HCT116 (cell line): Measurements from ENCODE around the gene ROBO1. TPM values are rescaled to one million over a fixed set of nuclear protein-coding genes. Genes with fewer than 3 reads are reported as not detected.

Experiments used
- ATAC-seq: fragments of 200-7000 bp; cut with Tn5 transposase; 2 replicates; pipeline ENCODE4 v1.9.1; 2020; ENCODE audit warnings: mild to moderate bottlenecking, moderate library complexity
- BruUV-seq: library from RNA; stranded (reverse); fragments of 400-500 nt; replicated peaks from 2 replicates; lab custom pipeline; 2021; lab: Mats Ljungman, UMichigan
- CTCF ChIA-PET: fragments of 300-600 bp; sonication (Branson Sonifier 250); formaldehyde crosslinking; loops from one replicate; lab custom pipeline; 2021; ENCODE audit warnings: antibody characterized with exemption; lab: Charles Lee
- POLR2A ChIA-PET: fragments of 300-600, 350-600 bp; sonication (Branson Sonifier 250); formaldehyde crosslinking; loops from one replicate; lab custom pipeline; 2021; ENCODE audit warnings: antibody characterized with exemption; lab: Charles Lee
- RAD21 ChIA-PET, 2 experiments: fragments of 300-600 bp; sonication (Branson Sonifier 250); formaldehyde crosslinking; loops; one replicate each; lab custom pipeline; 2023; ENCODE audit warnings: low total read pairs in 2 of 2; ENCODE audit not compliant: uncharacterized antibody in 2 of 2, unreplicated experiment in 2 of 2, low non-redundant PET in 1 of 2; lab: Charles Lee
- DNase-seq: peaks from one replicate; pipeline ENCODE4 v3.0.0-alpha.2; 2010; ENCODE audit warnings: low read depth, low spot score
- H2AFZ ChIP-seq: fragments of 200-600 bp; shearing (Covaris generic), sonication (generic); 2 replicates; pipeline ENCODE4 v1.6.1; 2017; ENCODE audit warnings: low read depth, mixed run types, mixed read lengths, antibody characterized with exemption, low read length; ENCODE audit not compliant: poor library complexity, severe bottlenecking
- H3K27ac ChIP-seq: 2 replicates; pipeline ENCODE4 v1.5.1; 2012; ENCODE audit warnings: low read depth, low read length
- H3K27me3 ChIP-seq: fragments of 200-600 bp; sonication (generic); 2 replicates; pipeline ENCODE4 v1.6.1; 2016; ENCODE audit warnings: mixed run types, low read length, mixed read lengths; ENCODE audit not compliant: insufficient read depth
- H3K36me3 ChIP-seq, 2 experiments: fragments of 200-500 bp in 1 of 2; fragments of 200-600 bp in 1 of 2; sonication (Bioruptor generic) in 1 of 2; sonication (generic) in 1 of 2; 2 replicates each; pipeline versions ENCODE4 v1.5.1 to v1.6.1; 2014 to 2016; ENCODE audit warnings: low read length in 2 of 2, inconsistent platforms in 1 of 2, mixed read lengths in 1 of 2, mixed run types in 1 of 2; ENCODE audit not compliant: insufficient read depth in 2 of 2, control insufficient read depth in 1 of 2
- H3K4me1 ChIP-seq, 2 experiments: fragments of 200-600 bp in 1 of 2; sonication (generic) in 1 of 2; 2 replicates each; pipeline versions ENCODE4 v1.5.1 to v1.6.1; 2012 to 2017; ENCODE audit warnings: low read length in 2 of 2, inconsistent platforms in 1 of 2, mild to moderate bottlenecking in 1 of 2, mixed read lengths in 1 of 2, mixed run types in 1 of 2, moderate library complexity in 1 of 2; ENCODE audit not compliant: insufficient read depth in 2 of 2, control insufficient read depth in 1 of 2
- H3K4me2 ChIP-seq: fragments of 200-600 bp; sonication (generic); 2 replicates; pipeline ENCODE4 v1.6.1; 2017; ENCODE audit warnings: mixed run types, low read length, mixed read lengths
- H3K4me3 ChIP-seq, 2 experiments: fragments of 200-600 bp in 1 of 2; sonication (generic) in 1 of 2; replicated peaks in 1 of 2; 2 replicates each; pipeline ENCODE4 v1.5.1; 2011 to 2016; ENCODE audit warnings: low read length in 2 of 2, control low read depth in 1 of 2, low read depth in 1 of 2, mild to moderate bottlenecking in 1 of 2, mixed read lengths in 1 of 2, mixed run types in 1 of 2
- H3K79me2 ChIP-seq: fragments of 200-600 bp; sonication (generic); 2 replicates; pipeline ENCODE4 v1.6.1; 2017; ENCODE audit warnings: mild to moderate bottlenecking, mixed run types, low read length, moderate library complexity, mixed read lengths; ENCODE audit not compliant: insufficient read depth
- H3K9ac ChIP-seq: fragments of 200-600 bp; sonication (generic); 2 replicates; pipeline ENCODE4 v1.6.1; 2016; ENCODE audit warnings: low read length, mixed read lengths
- H3K9me2 ChIP-seq: fragments of 200-600 bp; sonication (generic), shearing (Covaris generic); 2 replicates; pipeline ENCODE4 v1.6.1; 2017; ENCODE audit warnings: mixed run types, mild to moderate bottlenecking, moderate library complexity; ENCODE audit not compliant: insufficient read depth
- H3K9me3 ChIP-seq, 2 experiments: fragments of 200-500 bp in 1 of 2; fragments of 200-600 bp in 1 of 2; sonication (Bioruptor generic) in 1 of 2; sonication (generic) in 1 of 2; 2 replicates each; pipeline ENCODE4 v1.6.1; 2014 to 2017; ENCODE audit warnings: low read length in 2 of 2, mixed read lengths in 2 of 2, inconsistent platforms in 1 of 2, low read depth in 1 of 2, mild to moderate bottlenecking in 1 of 2, mixed run types in 1 of 2, moderate library complexity in 1 of 2; ENCODE audit not compliant: control insufficient read depth in 1 of 2, insufficient read depth in 1 of 2
- H4K20me1 ChIP-seq: fragments of 200-600 bp; sonication (generic), shearing (Covaris generic); 2 replicates; pipeline ENCODE4 v1.6.1; 2017; ENCODE audit warnings: mixed run types, mild to moderate bottlenecking, moderate library complexity; ENCODE audit not compliant: insufficient read depth
- CBX3 ChIP-seq: IDR thresholded peaks from 2 replicates; pipeline ENCODE4 v1.6.1; 2012; ENCODE audit warnings: low read depth
- ELF1 ChIP-seq: IDR thresholded peaks from 2 replicates; pipeline ENCODE4 v1.6.1; 2012; ENCODE audit warnings: low read depth, borderline replicate concordance
- FOSL1 ChIP-seq: IDR thresholded peaks from 2 replicates; pipeline ENCODE4 v1.6.1; 2012; ENCODE audit warnings: low read depth
- JUND ChIP-seq: IDR thresholded peaks from 2 replicates; pipeline ENCODE4 v1.6.1; 2012
- RAD21 ChIP-seq: IDR thresholded peaks from 2 replicates; pipeline ENCODE4 v1.6.1; 2012; ENCODE audit warnings: low read depth, mild to moderate bottlenecking
- REST ChIP-seq: IDR thresholded peaks from 2 replicates; pipeline ENCODE4 v1.6.1; 2012; ENCODE audit warnings: low read depth
- SIN3A ChIP-seq: IDR thresholded peaks from 2 replicates; pipeline ENCODE4 v1.6.1; 2012; ENCODE audit warnings: low read depth
- SRF ChIP-seq: IDR thresholded peaks from 2 replicates; pipeline ENCODE4 v1.6.1; 2012; ENCODE audit warnings: low read depth
- YY1 ChIP-seq: IDR thresholded peaks from 2 replicates; pipeline ENCODE4 v1.6.1; 2011; ENCODE audit warnings: low read length, low read depth, moderate library complexity, mild to moderate bottlenecking; ENCODE audit not compliant: insufficient replicate concordance; ENCODE audit errors: extremely low read depth
- ZBTB33 ChIP-seq: IDR thresholded peaks from 2 replicates; pipeline ENCODE4 v1.6.1; 2011; ENCODE audit warnings: mild to moderate bottlenecking, low read length, moderate library complexity; ENCODE audit not compliant: insufficient replicate concordance; ENCODE audit errors: extremely low read depth
- ZFX ChIP-seq: fragments of 450-650 bp; IDR thresholded peaks from 2 replicates; pipeline ENCODE4 v1.6.1; 2017
- intact Hi-C: fragments of 100-400 bp; cut with micrococcal nuclease; formaldehyde crosslinking; loops from 2 replicates; pipeline ENCODE4 v1.10.0; 2022
- total RNA-seq: library from RNA; stranded (reverse); gene quantifications from one replicate; pipeline ENCODE4 v1.2.1, GENCODE V29; 2021; ENCODE audit not compliant: unreplicated experiment

ROBO1 gene
- total RNA-seq, 1 experiment from 2014 or later, result 0.27 TPM

DNA sequence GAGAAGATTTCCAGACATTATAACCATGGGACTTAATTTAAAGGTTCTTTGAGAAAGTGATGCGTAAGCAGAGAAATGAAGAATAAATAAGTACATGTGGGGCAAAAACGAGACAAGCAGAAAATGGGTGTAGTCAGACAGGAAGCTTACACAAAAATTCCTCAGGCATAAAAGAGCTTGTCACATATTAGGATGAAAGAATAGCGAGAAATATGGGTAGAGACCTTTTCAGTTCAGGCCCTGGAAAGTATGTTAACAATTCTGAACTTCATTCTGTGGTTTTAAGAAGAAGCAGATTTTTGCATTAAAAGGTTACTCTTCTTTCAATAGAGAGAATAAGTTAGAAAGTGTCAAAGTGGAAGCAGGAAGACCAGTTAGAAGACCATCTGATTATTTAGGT is 352.4 kb downstream of the ROBO1 start:
- Histone ChIP-seq H3K4me3 (no peak overlapping the region), H4K20me1 (no peaks in the 10 kb centered on the region), H3K27me3 (no peaks in the 10 kb centered on the region), H3K9me2 (no peaks in the 10 kb centered on the region), H3K9me3 (peaks cover 10 to 33% of the 10 kb centered on the region in 2 experiments; a peak in 3 of 4 replicates), H3K36me3 (no peaks in the 10 kb centered on the region), H3K79me2 (no peaks in the 10 kb centered on the region), H3K27ac (no peak overlapping the region)
- ATAC-seq, result no peak
- RAD21 ChIA-PET, result no interaction called here
- no peak for TF ChIP-seq JUND
- TF ChIP-seq SRF, result no peak
- no peak for TF ChIP-seq ZFX
- no peak for TF ChIP-seq YY1
- no peak for TF ChIP-seq REST
- TF ChIP-seq CBX3, result no peak
- TF ChIP-seq SIN3A, result no peak
- no peak for TF ChIP-seq FOSL1
- no peak for TF ChIP-seq ELF1
- TF ChIP-seq RAD21, result no peak
- TF ChIP-seq ZBTB33, result no peak
- TF ChIP-seq, all 23 proteins: peak for 0
- Histone ChIP-seq H3K4me1 (no peaks in the 10 kb centered on the region), H3K9ac (no peak overlapping the region), H3K4me2 (no peak overlapping the region), H2AFZ (no peak overlapping the region)
- CTCF ChIA-PET, result no interaction called here
- POLR2A ChIA-PET, result no interaction called here
- intact Hi-C loops, result no loop called here
- DNase-seq, result no peak
- BruUV-seq, result no TSS peak
